GM18873 (cell line): ENCODE results near the gene ROBO1.
"Not testable (repeated sequence)": the region's sequence is repeated elsewhere in the genome, so short reads cannot be mapped to it uniquely, and the experiment has no call there.

Experiments
- ATAC-seq: cut with Tn5 transposase; IDR thresholded peaks from one replicate; pipeline ENCODE4 v1.9.1; 2021; ENCODE audit warnings: mild to moderate bottlenecking, moderate library complexity, moderate number of reproducible peaks; ENCODE audit not compliant: unreplicated experiment, low FRiP score

ROBO1 gene

DNA sequence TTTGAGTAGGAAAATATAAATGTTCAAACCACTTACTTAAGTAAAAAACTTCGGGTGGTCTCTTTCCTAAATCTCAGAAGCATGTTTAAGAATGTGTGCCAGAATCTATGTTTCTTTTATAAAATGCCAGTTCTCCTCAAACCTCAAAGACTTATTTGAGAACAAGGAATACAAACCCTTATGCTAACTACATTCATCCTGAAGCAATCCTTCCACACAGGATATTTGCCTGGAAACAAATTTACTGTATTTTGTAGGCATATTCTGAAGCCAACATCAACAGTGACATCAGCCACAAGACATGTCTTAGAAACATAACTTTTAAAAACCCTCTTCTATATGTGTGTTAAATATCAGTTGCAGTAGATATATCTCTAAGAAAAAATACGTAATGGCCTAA lies 1077.0 kb downstream of the ROBO1 start:
- ATAC-seq = no peak

DNA sequence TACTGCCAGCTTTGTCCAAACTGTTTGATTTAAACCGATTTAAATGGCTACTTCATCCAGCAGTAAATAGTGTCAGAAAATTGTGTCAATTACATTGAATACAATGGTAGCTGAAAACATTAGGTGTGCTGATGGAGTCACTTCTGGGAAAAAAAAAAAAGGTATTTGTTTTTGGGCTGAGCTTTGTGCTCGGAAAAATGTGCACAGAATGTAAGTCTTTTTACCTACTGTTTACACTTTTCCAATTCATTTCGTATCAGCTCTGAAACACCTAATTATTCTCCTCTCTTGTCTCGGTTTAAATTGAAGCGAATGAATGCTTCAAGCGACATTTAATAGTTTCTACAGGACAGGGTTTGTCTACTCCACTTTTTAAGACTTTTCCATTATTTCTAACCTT lies 1078.4 kb downstream of the ROBO1 start:
- ATAC-seq = no peak

DNA sequence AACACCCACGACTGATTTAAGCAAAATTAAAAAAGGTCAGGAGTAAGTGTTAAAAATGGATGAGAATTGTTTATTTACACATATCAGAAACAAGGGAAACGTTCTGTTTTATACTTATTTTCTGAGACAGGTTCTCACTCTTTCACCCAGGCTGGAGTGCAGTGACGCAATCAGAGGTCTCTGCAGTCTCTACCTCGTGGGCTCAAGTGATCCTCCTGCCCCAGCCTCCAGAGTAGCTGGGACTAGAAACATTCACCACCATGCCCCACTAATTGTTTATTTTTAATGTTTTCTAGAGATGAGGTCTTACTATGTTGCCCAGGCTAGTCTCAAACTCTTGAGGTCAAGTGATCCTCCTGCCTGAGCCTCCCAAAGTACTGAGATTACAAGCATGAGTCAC lies 1080.3 kb downstream of the ROBO1 start:
- no peak for ATAC-seq

DNA sequence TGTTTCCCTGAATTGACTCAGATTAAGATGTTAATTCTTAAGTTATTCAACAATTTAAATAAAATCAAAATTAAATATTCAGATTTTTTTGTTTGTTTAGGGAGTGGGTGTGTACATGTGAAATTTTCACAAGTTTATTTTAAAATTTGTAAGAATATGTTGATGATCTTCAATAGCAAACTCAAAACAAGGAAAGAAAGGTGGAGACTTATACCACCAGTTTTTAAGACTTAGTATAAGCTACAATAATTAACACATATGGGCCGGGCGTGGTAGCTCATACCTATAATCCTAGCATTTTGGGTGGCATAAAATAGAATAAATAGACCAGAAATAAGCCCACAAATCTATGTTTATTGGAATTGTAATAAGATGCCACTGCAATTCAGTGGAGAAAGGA lies 1084.5 kb downstream of the ROBO1 start:
- no peak for ATAC-seq

DNA sequence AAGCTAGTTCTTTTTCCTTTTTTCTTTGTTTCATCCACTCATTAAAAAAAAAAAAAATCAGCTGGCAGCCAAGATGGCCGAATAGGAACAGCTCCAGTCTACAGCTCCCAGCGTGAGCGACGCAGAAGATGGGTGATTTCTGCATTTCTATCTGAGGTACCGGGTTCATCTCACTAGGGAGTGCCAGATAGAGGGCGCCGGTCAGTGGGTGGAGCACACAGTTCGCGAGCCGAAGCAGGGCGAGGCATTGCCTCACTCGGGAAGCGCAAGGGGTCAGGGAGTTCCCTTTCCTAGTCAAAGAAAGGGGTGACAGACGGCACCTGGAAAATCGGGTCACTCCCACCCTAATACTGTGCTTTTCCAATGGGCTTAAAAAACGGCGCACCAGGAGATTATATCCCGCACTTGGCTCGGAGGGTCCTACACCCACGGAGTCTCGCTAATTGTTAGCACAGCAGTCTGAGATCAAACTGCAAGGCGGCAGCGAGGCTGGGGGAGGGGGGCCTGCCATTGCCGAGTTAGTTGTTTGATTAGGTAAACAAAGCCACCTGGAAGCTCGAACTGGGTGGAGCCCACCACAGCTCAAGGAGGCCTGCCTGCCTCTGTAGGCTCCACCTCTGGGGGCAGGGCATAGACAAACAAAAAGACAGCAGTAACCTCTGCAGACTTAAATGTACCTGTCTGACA lies 1092.5 kb downstream of the ROBO1 start:
- not testable (repeated sequence) for ATAC-seq

DNA sequence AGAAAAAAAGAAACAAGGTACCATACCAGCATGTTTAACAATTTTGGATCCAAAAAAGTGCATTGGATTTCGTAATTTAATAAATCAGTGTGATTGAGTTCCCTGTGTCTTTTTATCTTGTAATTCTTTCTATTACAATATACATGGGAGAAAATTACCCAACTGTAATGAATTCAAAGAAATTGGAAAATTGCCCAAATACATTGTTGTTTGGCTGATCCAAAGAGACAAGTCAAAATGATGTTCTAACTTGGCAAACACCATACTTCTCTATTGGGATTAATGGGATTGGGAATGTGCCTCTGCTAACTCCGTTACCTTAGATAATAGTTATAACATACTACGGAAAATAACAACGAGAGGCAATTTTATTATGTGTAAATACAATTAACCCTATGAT lies 1097.1 kb downstream of the ROBO1 start:
- no peak for ATAC-seq

DNA sequence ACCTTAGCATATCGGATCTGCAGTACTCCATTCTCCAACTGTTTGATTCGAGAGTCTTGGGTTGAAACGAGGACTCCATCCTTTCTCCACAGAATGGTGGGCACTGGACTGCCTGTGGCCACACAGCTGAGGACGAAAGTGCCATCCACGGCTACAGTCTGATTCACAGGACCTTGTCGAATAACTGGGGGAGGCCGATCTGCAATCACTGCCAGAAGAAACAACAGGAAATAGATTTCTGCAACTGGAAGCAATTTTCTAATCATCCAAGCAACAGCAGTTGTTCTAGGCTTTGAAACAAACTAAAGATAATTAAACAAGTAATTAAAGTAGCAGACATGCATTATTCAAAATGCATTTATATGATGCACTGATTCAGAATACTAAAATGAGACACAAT lies 1097.7 kb downstream of the ROBO1 start:
- ATAC-seq = no peak

DNA sequence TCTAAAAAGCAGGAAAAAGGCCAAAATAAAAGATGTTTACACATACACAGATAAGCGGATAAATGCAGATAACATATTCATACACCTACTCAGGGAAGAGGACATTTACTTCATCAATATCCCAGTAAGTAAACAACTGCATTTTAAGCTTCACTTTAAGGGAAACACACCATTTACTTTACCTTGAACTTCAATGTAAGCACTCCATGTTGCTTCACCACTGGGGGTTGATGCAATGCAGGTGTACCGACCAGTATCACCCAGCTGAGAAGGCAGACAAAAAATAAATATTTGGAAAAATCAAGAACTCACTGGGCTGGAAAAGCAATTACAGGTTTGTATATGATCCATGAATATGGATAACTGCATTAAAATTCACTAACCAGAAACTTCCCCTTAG lies 1099.5 kb downstream of the ROBO1 start:
- no peak for ATAC-seq

DNA sequence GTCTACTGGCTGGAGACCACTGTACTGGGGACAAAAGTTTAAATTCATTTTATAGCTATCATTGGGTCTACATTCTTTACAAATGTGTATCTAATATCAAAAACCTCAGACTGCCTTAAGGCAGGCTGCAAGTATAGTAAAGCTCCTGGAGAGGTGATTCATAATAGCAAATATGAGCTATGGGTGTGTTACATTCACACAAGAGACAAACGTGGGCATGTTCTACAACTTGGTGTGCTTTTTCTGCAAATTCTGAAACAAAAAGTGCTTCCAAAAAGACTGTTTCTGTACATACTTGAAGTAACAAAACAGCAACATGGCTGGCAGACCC lies 1101.4 kb downstream of the ROBO1 start:
- no peak for ATAC-seq

DNA sequence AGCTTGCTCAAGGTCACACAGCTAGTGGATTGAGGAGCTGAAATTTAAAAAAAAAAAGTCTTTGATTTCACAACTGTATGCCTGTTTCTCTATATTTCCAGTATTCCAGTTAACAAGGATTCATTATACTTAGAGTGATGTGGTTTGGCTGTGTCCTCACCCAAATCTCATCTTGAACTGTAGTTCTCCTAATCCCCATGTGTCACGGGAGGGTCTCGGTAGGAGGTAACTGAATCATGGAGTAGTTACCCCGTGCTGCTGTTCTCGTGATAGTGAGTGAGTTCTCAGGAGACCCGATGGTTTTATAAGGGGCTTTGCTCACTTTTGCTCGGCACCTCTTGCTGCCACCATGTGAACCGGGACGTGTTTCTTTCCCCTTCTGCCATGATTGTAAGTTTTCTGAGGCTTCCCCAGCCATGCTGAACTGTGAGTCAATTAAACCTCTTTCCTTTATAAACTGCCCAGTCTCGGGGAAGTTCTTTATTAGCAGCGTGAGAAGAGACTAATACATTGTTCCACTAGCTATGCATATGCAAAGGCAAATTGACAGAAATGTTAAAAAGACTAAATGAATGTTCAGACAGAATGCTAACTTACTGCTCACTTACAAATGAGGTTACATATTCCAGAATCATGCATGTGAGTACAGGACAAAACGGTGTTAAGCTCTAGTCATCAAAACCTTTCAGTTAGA lies 1101.9 kb downstream of the ROBO1 start:
- no peak for ATAC-seq

DNA sequence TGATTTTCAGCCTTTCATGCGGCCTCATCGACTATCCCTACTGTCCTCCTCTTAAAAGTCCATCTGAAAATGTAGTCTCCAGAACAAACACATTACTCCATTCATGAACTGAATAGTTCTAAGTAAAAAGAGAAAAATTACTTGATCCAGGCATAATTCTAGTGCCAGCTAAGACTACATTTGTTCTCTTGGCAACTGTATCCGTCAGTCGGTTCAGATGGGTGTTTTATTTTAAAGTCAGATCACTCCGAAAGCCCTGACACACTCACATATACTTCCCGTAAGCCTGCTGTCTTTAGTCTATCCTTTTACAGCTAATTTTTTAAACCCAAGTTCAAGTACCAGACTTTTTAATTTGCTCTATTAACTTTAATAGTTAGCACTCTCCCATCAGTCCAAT lies 1102.7 kb downstream of the ROBO1 start:
- no peak for ATAC-seq

DNA sequence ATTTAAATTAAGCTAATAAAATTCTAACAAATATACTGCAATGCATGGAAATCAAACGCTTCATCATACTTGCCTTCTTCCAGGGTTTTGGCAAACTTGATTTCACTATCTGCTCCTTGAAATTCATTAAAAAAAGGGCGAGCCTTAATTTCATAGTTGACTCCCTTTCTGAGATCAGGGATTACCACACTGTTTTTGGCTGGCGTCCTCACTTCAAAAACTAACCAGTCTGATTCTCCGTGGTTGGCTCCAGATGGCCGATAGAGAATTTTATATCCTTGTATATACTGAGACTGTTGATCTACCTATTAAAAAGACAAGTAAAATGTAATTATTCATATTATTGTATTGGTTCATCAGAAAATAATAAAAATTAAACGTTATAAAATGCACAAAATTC lies 1106.8 kb downstream of the ROBO1 start:
- ATAC-seq = no peak

DNA sequence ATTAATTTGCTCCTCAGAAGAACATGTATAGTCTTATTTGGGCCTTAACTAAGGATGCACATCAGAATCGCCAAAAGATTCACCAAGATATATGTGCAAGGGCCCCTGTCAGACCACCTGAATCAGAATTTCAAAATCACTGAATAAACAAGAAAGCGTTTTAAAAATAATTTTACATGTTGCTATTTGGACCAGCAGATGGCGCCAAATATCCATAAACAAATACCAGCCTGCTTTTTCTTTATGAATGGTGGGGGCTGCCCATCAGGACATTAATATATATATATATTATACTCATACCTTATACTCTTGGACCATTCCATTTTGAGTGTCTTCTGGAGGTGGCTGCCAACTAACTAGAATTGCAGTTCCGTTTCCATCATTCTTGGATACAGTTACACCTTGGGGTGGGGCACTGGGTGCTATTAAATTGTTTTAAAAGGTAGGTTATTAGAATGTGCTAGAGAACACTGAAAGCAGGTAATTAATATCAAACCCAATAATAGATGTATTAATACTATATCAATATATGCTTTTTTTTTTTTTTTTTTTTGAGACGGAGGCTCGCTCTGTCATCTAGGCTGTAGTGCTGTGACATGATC lies 1108.3 kb downstream of the ROBO1 start:
- no peak for ATAC-seq

DNA sequence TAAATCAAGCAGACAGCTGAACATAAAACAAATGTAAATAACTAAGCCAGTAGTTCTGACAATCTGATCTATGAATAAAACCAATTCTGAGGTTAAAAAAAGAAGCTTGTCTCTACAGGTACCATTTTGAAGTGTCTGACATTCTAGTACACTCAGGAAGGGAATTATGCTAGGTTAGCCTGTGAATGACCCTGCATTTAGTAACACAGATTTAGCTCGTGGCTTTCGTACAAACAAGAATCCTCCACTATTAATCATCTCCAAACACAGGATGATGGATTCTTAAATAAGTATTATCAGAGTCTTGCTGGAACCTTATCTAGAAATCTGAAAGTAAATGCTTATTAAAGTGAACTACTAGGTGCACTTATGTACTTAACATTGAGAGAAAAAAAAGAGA lies 1120.1 kb downstream of the ROBO1 start:
- no peak for ATAC-seq

DNA sequence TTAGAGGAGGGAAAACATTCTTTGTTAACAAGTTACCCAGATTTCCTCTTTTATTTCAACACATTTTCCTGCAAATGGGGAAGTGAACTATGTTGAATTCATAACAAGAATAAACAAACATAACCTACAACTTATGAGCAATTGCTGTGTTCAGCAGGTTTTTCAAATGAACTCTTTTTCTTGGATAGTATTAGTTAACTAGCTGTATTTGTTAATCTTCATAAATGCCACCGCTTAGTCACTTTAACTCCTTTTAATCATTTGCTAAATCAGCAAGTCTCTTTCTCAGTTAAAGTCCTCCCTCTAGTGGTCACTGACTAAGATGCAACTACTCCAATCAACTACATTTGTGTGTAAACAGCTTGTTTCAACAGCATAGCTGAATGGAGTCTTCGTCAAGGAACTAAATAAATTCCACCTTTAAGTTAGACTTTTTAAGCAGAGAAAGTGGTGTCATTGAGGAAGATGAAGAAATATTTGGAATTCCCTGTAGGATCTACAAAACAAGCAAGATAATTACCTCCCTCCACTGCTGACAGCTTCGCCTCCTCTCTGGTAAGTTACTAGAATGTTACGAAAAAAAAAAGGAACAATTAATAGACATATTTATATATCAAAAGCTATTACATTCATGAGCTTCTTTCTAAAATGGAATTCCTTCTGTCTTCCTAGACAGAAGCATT lies 1122.0 kb downstream of the ROBO1 start:
- peak; percentile 84 for ATAC-seq

DNA sequence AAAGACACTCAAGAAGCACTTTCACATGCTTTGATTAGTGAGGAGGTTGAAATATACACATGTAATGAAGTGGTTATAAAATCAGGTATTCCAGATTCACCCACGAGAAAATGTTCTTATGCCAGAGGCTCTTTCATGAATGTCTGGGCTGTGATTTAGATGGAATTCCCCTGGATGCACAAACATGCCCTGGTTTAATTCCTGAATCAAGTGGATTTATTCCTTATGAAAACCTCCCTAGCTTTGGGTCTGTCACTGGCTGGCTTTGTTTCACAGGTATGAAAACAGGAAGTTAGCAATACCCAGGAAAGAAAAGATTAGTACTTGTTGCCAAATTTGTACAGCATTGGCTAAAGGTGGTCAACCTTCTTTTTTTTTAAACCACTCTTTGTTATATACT lies 1123.0 kb downstream of the ROBO1 start:
- no peak for ATAC-seq

DNA sequence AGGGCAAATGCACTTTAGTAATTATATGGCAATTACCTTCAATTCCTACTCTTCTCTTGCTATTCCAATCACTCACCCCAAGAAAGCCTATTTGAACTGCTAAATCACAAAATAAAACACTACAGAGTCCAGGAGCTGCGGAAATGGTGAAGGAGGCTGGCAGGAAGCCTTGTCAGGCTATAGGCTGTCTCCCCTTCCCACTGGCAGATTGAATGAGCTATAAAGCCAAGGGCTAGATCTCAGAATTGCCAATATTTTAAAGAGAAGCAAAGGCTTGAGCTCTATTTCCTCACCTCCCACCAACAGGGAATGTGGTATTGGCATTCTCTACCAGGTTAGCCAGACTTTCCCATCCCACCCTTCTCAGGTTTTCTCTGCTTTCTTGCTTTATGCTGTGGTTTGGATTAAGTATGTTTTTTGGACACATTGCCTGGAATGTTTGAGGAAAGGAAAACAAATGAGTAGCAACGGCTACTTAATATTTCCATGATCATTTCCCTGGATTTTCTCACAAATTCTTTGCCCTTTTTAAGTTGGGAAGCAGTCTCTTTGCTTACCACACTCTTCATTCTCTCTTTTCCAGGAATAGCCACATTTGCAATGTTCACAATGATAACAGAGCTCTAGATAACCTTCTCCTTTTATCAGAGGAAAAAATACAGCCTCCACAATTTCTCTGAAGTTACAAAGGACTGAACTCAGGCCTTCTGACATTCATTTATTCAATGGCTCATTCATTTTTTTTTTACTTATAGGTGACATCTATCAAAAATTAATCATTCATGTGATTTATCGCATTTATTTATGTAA lies 1125.4 kb downstream of the ROBO1 start:
- no peak for ATAC-seq

DNA sequence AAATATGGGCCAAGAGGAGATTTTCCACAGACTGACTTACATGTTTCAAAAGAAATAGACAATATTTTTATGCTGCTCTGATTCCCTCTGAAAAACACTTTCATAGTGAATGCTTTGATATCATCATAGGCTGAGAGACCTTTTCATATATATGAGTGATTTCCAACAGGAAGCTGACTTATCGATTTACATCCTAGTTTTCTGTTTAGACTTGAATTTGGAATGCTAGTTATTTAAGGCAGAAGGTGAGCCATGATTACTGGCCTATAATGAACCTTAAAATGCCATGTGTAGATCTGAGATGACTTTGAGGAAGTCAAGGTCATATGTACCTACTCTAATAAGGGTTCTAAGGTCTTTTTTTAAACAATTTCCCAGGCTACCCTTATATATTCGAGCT lies 1126.1 kb downstream of the ROBO1 start:
- no peak for ATAC-seq

DNA sequence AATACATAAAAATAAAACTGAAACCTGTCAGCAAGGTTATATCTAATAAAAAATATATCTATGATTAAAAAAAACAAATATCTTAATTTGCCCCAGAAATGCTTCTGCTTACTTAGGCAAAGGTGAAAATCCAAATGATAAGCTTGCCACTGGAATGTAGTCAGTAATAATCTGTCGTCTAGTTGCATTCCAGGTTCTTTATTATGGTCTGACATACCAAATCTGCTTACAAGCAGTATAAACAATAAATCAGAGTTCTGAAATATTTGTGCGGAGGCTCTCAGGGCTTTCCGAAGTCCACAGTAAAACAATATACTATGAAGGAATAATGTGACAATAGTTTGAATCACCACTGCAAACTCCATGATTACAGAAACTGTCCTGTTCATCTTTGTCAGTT lies 1133.5 kb downstream of the ROBO1 start:
- no peak for ATAC-seq

DNA sequence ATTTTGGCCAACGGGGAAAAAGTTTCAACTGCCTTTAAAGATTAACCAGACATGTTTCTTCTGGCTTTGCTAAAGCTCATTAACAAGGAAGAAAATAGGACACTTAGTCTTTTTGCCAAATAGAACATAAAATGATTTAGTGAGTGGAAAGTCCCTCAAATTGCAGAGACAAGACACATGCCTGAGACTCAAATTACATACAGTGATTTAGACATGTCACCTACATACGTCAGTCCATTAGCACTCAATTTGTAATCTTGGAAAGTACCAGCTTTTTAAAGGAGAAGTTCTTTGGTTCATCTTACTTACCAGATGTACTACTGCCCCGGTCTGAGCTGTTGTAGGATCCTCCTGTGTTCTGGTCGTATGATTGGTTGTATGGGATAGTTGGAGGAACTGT lies 1134.2 kb downstream of the ROBO1 start:
- no peak for ATAC-seq
